IMR-90 (cell line): ENCODE results near the gene NEDD1. TPM values are rescaled to one million over a fixed set of nuclear protein-coding genes. Genes with fewer than 3 reads are reported as not detected.

ENCODE experiments used
- ATAC-seq: fragments of 200-7000 bp; cut with Tn5 transposase; 2 replicates; pipeline ENCODE4 v1.9.1; 2020; ENCODE audit warnings: low read depth, mild to moderate bottlenecking, moderate library complexity
- BruUV-seq: library from RNA; stranded (reverse); fragments of 400-500 nt; replicated peaks from 2 replicates; lab custom pipeline; 2021; lab: Mats Ljungman, UMichigan
- CTCF ChIA-PET: fragments of 300-600 bp; formaldehyde crosslinking; extraction: SDS; loops from one replicate; lab custom pipeline; 2021; ENCODE audit warnings: antibody characterized with exemption; lab: Yijun Ruan, JAX
- POLR2A ChIA-PET: fragments of 300-600 bp; sonication (Branson Sonifier 250); formaldehyde crosslinking; loops from one replicate; lab custom pipeline; 2022; ENCODE audit warnings: antibody characterized with exemption; ENCODE audit not compliant: unreplicated experiment; lab: Charles Lee
- DNase-seq: peaks from one replicate; pipeline ENCODE4 v3.0.0; 2013
- H2AFZ ChIP-seq: replicated peaks from 2 replicates; pipeline ENCODE3; 2013; ENCODE audit warnings: low read length, mild to moderate bottlenecking; ENCODE audit not compliant: poor library complexity
- H2AK5ac ChIP-seq: 2 replicates; pipeline ENCODE4 v1.6.1; 2013; ENCODE audit warnings: low read depth, low read length, inconsistent platforms
- H2AK9ac ChIP-seq: replicated peaks from 2 replicates; pipeline ENCODE3; 2013; ENCODE audit warnings: mild to moderate bottlenecking, low read depth, low read length, moderate library complexity; ENCODE audit not compliant: poor library complexity
- H2BK120ac ChIP-seq: 2 replicates; pipeline ENCODE4 v1.6.1; 2013; ENCODE audit warnings: low read depth, low read length, inconsistent platforms
- H2BK15ac ChIP-seq: 3 replicates; pipeline ENCODE4 v1.6.1; 2013; ENCODE audit warnings: low read depth, low read length, inconsistent platforms
- H2BK20ac ChIP-seq: 2 replicates; pipeline ENCODE4 v1.6.1; 2013; ENCODE audit warnings: low read depth, mild to moderate bottlenecking, inconsistent platforms, low read length, moderate library complexity
- H2BK5ac ChIP-seq: 2 replicates; pipeline ENCODE4 v1.6.1; 2013; ENCODE audit warnings: mild to moderate bottlenecking, low read depth, low read length, inconsistent platforms; ENCODE audit not compliant: poor library complexity, severe bottlenecking
- H3K14ac ChIP-seq: replicated peaks from 2 replicates; pipeline ENCODE4 v1.6.1; 2013; ENCODE audit warnings: low read depth, low read length, inconsistent platforms
- H3K18ac ChIP-seq: 2 replicates; pipeline ENCODE4 v1.6.1; 2013; ENCODE audit warnings: low read depth, low read length, control low read depth
- H3K23ac ChIP-seq: 2 replicates; pipeline ENCODE4 v1.6.1; 2013; ENCODE audit warnings: low read depth, low read length, inconsistent platforms
- H3K27ac ChIP-seq: 2 replicates; pipeline ENCODE4 v1.5.1; 2013; ENCODE audit warnings: mild to moderate bottlenecking, control low read depth, low read length; ENCODE audit not compliant: insufficient read depth
- H3K27me3 ChIP-seq: 2 replicates; pipeline ENCODE4 v1.6.1; 2013; ENCODE audit warnings: low read length; ENCODE audit not compliant: control insufficient read depth, insufficient read depth
- H3K36me3 ChIP-seq: 2 replicates; pipeline ENCODE4 v1.6.1; 2013; ENCODE audit warnings: low read length, mixed read lengths; ENCODE audit not compliant: control insufficient read depth, insufficient read depth
- H3K4ac ChIP-seq: 2 replicates; pipeline ENCODE4 v1.6.1; 2013; ENCODE audit warnings: low read depth, low read length, inconsistent platforms
- H3K4me1 ChIP-seq: 2 replicates; pipeline ENCODE4 v1.6.1; 2013; ENCODE audit warnings: low read length, mixed read lengths; ENCODE audit not compliant: control insufficient read depth, insufficient read depth
- H3K4me2 ChIP-seq: 2 replicates; pipeline ENCODE4 v1.6.1; 2013; ENCODE audit warnings: low read depth, mild to moderate bottlenecking, control low read depth, low read length, moderate library complexity
- H3K4me3 ChIP-seq: 2 replicates; pipeline ENCODE4 v1.5.1; 2013; ENCODE audit warnings: low read depth, mild to moderate bottlenecking, control low read depth, low read length, moderate library complexity; ENCODE audit not compliant: insufficient read depth
- H3K56ac ChIP-seq: 2 replicates; pipeline ENCODE4 v1.6.1; 2013; ENCODE audit warnings: low read length, inconsistent platforms; ENCODE audit not compliant: insufficient read depth; ENCODE audit errors: extremely low read depth
- H3K79me1 ChIP-seq, 2 experiments: 2 replicates each; pipeline ENCODE4 v1.6.1; 2013; ENCODE audit warnings: low read length in 2 of 2, inconsistent platforms in 1 of 2, low read depth in 1 of 2
- H3K9ac ChIP-seq: 2 replicates; pipeline ENCODE4 v1.6.1; 2013; ENCODE audit warnings: low read depth, low read length, control low read depth
- H3K9me1 ChIP-seq: 2 replicates; pipeline ENCODE4 v1.6.1; 2013; ENCODE audit warnings: low read length, inconsistent platforms; ENCODE audit not compliant: insufficient read depth
- H3K9me3 ChIP-seq: 2 replicates; pipeline ENCODE4 v1.6.1; 2013; ENCODE audit warnings: low read length; ENCODE audit not compliant: control insufficient read depth, insufficient read depth
- H4K20me1 ChIP-seq: 2 replicates; pipeline ENCODE4 v1.6.1; 2013; ENCODE audit warnings: low read length, inconsistent platforms; ENCODE audit not compliant: insufficient read depth
- H4K5ac ChIP-seq: 2 replicates; pipeline ENCODE4 v1.6.1; 2013; ENCODE audit warnings: mild to moderate bottlenecking, low read depth, low read length, control low read depth
- H4K8ac ChIP-seq, 2 experiments: 2 replicates each; pipeline ENCODE4 v1.6.1; 2013; ENCODE audit warnings: low read depth in 2 of 2, low read length in 2 of 2, control low read depth in 1 of 2, inconsistent platforms in 1 of 2
- H4K91ac ChIP-seq: 2 replicates; pipeline ENCODE4 v1.6.1; 2013; ENCODE audit warnings: low read depth, low read length, inconsistent platforms; ENCODE audit not compliant: insufficient read depth
- BHLHE40 ChIP-seq: fragments of 150-350 bp; IDR thresholded peaks from 2 replicates; pipeline ENCODE4 v1.6.1; 2016; ENCODE audit warnings: mild to moderate bottlenecking, low read depth, low read length
- CEBPB ChIP-seq: IDR thresholded peaks from 2 replicates; pipeline ENCODE4 v1.6.1; 2012; ENCODE audit warnings: low read depth, low read length, improper control_type of control experiment
- MAZ ChIP-seq: IDR thresholded peaks from 2 replicates; pipeline ENCODE4 v1.6.1; 2012; ENCODE audit warnings: low read depth, mild to moderate bottlenecking, low read length, improper control_type of control experiment, moderate library complexity, borderline replicate concordance
- MXI1 ChIP-seq: IDR thresholded peaks from 2 replicates; pipeline ENCODE4 v1.6.1; 2012; ENCODE audit warnings: low read depth, mild to moderate bottlenecking, low read length, moderate library complexity, borderline replicate concordance
- RAD21 ChIP-seq: IDR thresholded peaks from 2 replicates; pipeline ENCODE4 v1.6.1; 2012; ENCODE audit warnings: low read length, improper control_type of control experiment
- RCOR1 ChIP-seq: IDR thresholded peaks from 2 replicates; pipeline ENCODE4 v1.6.1; 2012; ENCODE audit warnings: mild to moderate bottlenecking, low read length, improper control_type of control experiment; ENCODE audit not compliant: insufficient replicate concordance
- RFX5 ChIP-seq: IDR thresholded peaks from 2 replicates; pipeline ENCODE4 v1.8.0; 2012; ENCODE audit warnings: low read depth, mild to moderate bottlenecking, low read length, moderate library complexity
- SMC3 ChIP-seq: fragments of 150-350 bp; IDR thresholded peaks from 2 replicates; pipeline ENCODE4 v1.6.1; 2016; ENCODE audit warnings: low read depth, mild to moderate bottlenecking, antibody characterized with exemption, low read length, moderate library complexity
- USF2 ChIP-seq: fragments of 150-350 bp; IDR thresholded peaks from 2 replicates; pipeline ENCODE4 v1.6.1; 2017; ENCODE audit warnings: mild to moderate bottlenecking, antibody characterized with exemption, low read length, low read depth
- WGBS, 2 experiments: methylation state at CpG; one replicate each; pipeline versions ENCODE4 v1.1.5 to v1.1.7; 2013; ENCODE audit warnings: missing lambda C conversion rate in 2 of 2; ENCODE audit not compliant: insufficient read length in 1 of 2; ENCODE audit errors: extremely low coverage in 2 of 2; 5-methylcytosine and 5-hydroxymethylcytosine counted together
- dilution Hi-C: fragments of 300-500 bp; cut with HindIII; formaldehyde crosslinking; loops from one replicate; pipeline ENCODE4 v1.14.3; 2018; ENCODE audit warnings: low sequenced_read_pairs; ENCODE audit not compliant: unreplicated experiment
- in situ Hi-C: fragments of 300-500 bp; cut with MboI; formaldehyde crosslinking; loops from 3 replicates; pipeline ENCODE4 v1.14.3; 2019; ENCODE audit warnings: low sequenced_read_pairs, inconsistent platforms, mixed read lengths
- intact Hi-C: fragments of 100-400 bp; cut with micrococcal nuclease; formaldehyde crosslinking; loops from 2 replicates; pipeline ENCODE4 v1.10.0; 2022
- polyA plus RNA-seq, 3 experiments: library from polyadenylated mRNA; depleted of rRNA; stranded (reverse); fragments of >200 nt; gene quantifications; 2 replicates each; pipeline ENCODE4 v1.2.3, GENCODE V29; 2012; ENCODE audit warnings: low replicate concordance in 1 of 3
- total RNA-seq: library from RNA; depleted of rRNA; stranded (reverse); fragments of >200 nt; gene quantifications from 2 replicates; pipeline ENCODE4 v1.2.3, GENCODE V29; 2012

Gene NEDD1
- total and polyA plus RNA-seq, 2 of the 4 experiments (the other 2 are of a cell fraction): 10.0 to 48.0 TPM

GRCh38 chr12:96981911-96982310 is 74.9 kb downstream of the NEDD1 start:
- POLR2A ChIA-PET: no interaction called here
- no peak overlapping the region for H3K23ac ChIP-seq
- H4K5ac ChIP-seq: no peak overlapping the region
- no peaks in the 10 kb centered on the region for H3K4me1 ChIP-seq
- no peaks in the 10 kb centered on the region for H3K36me3 ChIP-seq
- no peaks in the 10 kb centered on the region for H4K20me1 ChIP-seq
- H3K9ac ChIP-seq: no peak overlapping the region
- H2BK15ac ChIP-seq: no peak overlapping the region
- WGBS, 2 experiments: 94% methylated on average over 3 of the region's 4 CpGs; no CpG with 5 or more reads in 1 of the 2 experiments
- H3K9me1 ChIP-seq: no peaks in the 10 kb centered on the region
- H2AK5ac ChIP-seq: no peak overlapping the region
- DNase-seq: no peak
- H2BK5ac ChIP-seq: no peak overlapping the region
- no peak overlapping the region for H3K4me2 ChIP-seq
- no peak overlapping the region for H3K18ac ChIP-seq
- no peak overlapping the region for H3K56ac ChIP-seq
- no peaks in the 10 kb centered on the region for H3K79me1 ChIP-seq
- no peak overlapping the region for H2BK120ac ChIP-seq
- CTCF ChIA-PET: no interaction called here
- peaks cover 10% of the 10 kb centered on the region; the same call in 1 of the 2 replicates for H3K27me3 ChIP-seq
- no peak overlapping the region for H2AFZ ChIP-seq
- intact Hi-C loops: no loop called here
- H2AK9ac ChIP-seq: no peak overlapping the region
- H4K8ac ChIP-seq: no peak overlapping the region
- TF ChIP-seq MXI1 (no peak), RCOR1 (no peak), BHLHE40 (no peak), USF2 (no peak), RFX5 (no peak), MAZ (no peak), CEBPB (no peak), RAD21 (no peak), SMC3 (no peak)
- no peak overlapping the region for H2BK20ac ChIP-seq
- in situ Hi-C loops: loop anchor here (5.0 to 25.0 kb wide), 3 partner anchors 325 to 1405 kb away; no protein-coding TSS in a partner anchor
- no peak overlapping the region for H3K27ac ChIP-seq
- H3K4ac ChIP-seq: no peak overlapping the region
- no peak overlapping the region for H4K91ac ChIP-seq
- no peak for ATAC-seq
- no peaks in the 10 kb centered on the region for H3K9me3 ChIP-seq
- H3K4me3 ChIP-seq: no peak overlapping the region
- BruUV-seq: no TSS peak
- no peak overlapping the region for H3K14ac ChIP-seq
- dilution Hi-C loops: no loop called here
